IMR-90 (cell line): ENCODE results near the gene MTFR1L. TPM values are rescaled to one million over a fixed set of nuclear protein-coding genes. Genes with fewer than 3 reads are reported as not detected.

Source experiments
- ATAC-seq: fragments of 200-7000 bp; cut with Tn5 transposase; 2 replicates; pipeline ENCODE4 v1.9.1; 2020; ENCODE audit warnings: low read depth, mild to moderate bottlenecking, moderate library complexity
- BruUV-seq: library from RNA; stranded (reverse); fragments of 400-500 nt; replicated peaks from 2 replicates; lab custom pipeline; 2021; lab: Mats Ljungman, UMichigan
- CTCF ChIA-PET: fragments of 300-600 bp; formaldehyde crosslinking; extraction: SDS; loops from one replicate; lab custom pipeline; 2021; ENCODE audit warnings: antibody characterized with exemption; lab: Yijun Ruan, JAX
- POLR2A ChIA-PET: fragments of 300-600 bp; sonication (Branson Sonifier 250); formaldehyde crosslinking; loops from one replicate; lab custom pipeline; 2022; ENCODE audit warnings: antibody characterized with exemption; ENCODE audit not compliant: unreplicated experiment; lab: Charles Lee
- DNase-seq: peaks from one replicate; pipeline ENCODE4 v3.0.0; 2013
- H2AFZ ChIP-seq: replicated peaks from 2 replicates; pipeline ENCODE3; 2013; ENCODE audit warnings: low read length, mild to moderate bottlenecking; ENCODE audit not compliant: poor library complexity
- H2AK5ac ChIP-seq: 2 replicates; pipeline ENCODE4 v1.6.1; 2013; ENCODE audit warnings: low read depth, low read length, inconsistent platforms
- H2AK9ac ChIP-seq: replicated peaks from 2 replicates; pipeline ENCODE3; 2013; ENCODE audit warnings: mild to moderate bottlenecking, low read depth, low read length, moderate library complexity; ENCODE audit not compliant: poor library complexity
- H2BK120ac ChIP-seq: 2 replicates; pipeline ENCODE4 v1.6.1; 2013; ENCODE audit warnings: low read depth, low read length, inconsistent platforms
- H2BK15ac ChIP-seq: 3 replicates; pipeline ENCODE4 v1.6.1; 2013; ENCODE audit warnings: low read depth, low read length, inconsistent platforms
- H2BK20ac ChIP-seq: 2 replicates; pipeline ENCODE4 v1.6.1; 2013; ENCODE audit warnings: low read depth, mild to moderate bottlenecking, inconsistent platforms, low read length, moderate library complexity
- H2BK5ac ChIP-seq: 2 replicates; pipeline ENCODE4 v1.6.1; 2013; ENCODE audit warnings: mild to moderate bottlenecking, low read depth, low read length, inconsistent platforms; ENCODE audit not compliant: poor library complexity, severe bottlenecking
- H3K14ac ChIP-seq: replicated peaks from 2 replicates; pipeline ENCODE4 v1.6.1; 2013; ENCODE audit warnings: low read depth, low read length, inconsistent platforms
- H3K18ac ChIP-seq: 2 replicates; pipeline ENCODE4 v1.6.1; 2013; ENCODE audit warnings: low read depth, low read length, control low read depth
- H3K23ac ChIP-seq: 2 replicates; pipeline ENCODE4 v1.6.1; 2013; ENCODE audit warnings: low read depth, low read length, inconsistent platforms
- H3K27ac ChIP-seq: 2 replicates; pipeline ENCODE4 v1.5.1; 2013; ENCODE audit warnings: mild to moderate bottlenecking, control low read depth, low read length; ENCODE audit not compliant: insufficient read depth
- H3K27me3 ChIP-seq: 2 replicates; pipeline ENCODE4 v1.6.1; 2013; ENCODE audit warnings: low read length; ENCODE audit not compliant: control insufficient read depth, insufficient read depth
- H3K36me3 ChIP-seq: 2 replicates; pipeline ENCODE4 v1.6.1; 2013; ENCODE audit warnings: low read length, mixed read lengths; ENCODE audit not compliant: control insufficient read depth, insufficient read depth
- H3K4ac ChIP-seq: 2 replicates; pipeline ENCODE4 v1.6.1; 2013; ENCODE audit warnings: low read depth, low read length, inconsistent platforms
- H3K4me1 ChIP-seq: 2 replicates; pipeline ENCODE4 v1.6.1; 2013; ENCODE audit warnings: low read length, mixed read lengths; ENCODE audit not compliant: control insufficient read depth, insufficient read depth
- H3K4me2 ChIP-seq: 2 replicates; pipeline ENCODE4 v1.6.1; 2013; ENCODE audit warnings: low read depth, mild to moderate bottlenecking, control low read depth, low read length, moderate library complexity
- H3K4me3 ChIP-seq: 2 replicates; pipeline ENCODE4 v1.5.1; 2013; ENCODE audit warnings: low read depth, mild to moderate bottlenecking, control low read depth, low read length, moderate library complexity; ENCODE audit not compliant: insufficient read depth
- H3K56ac ChIP-seq: 2 replicates; pipeline ENCODE4 v1.6.1; 2013; ENCODE audit warnings: low read length, inconsistent platforms; ENCODE audit not compliant: insufficient read depth; ENCODE audit errors: extremely low read depth
- H3K79me1 ChIP-seq, 2 experiments: 2 replicates each; pipeline ENCODE4 v1.6.1; 2013; ENCODE audit warnings: low read length in 2 of 2, inconsistent platforms in 1 of 2, low read depth in 1 of 2
- H3K9ac ChIP-seq: 2 replicates; pipeline ENCODE4 v1.6.1; 2013; ENCODE audit warnings: low read depth, low read length, control low read depth
- H3K9me1 ChIP-seq: 2 replicates; pipeline ENCODE4 v1.6.1; 2013; ENCODE audit warnings: low read length, inconsistent platforms; ENCODE audit not compliant: insufficient read depth
- H3K9me3 ChIP-seq: 2 replicates; pipeline ENCODE4 v1.6.1; 2013; ENCODE audit warnings: low read length; ENCODE audit not compliant: control insufficient read depth, insufficient read depth
- H4K20me1 ChIP-seq: 2 replicates; pipeline ENCODE4 v1.6.1; 2013; ENCODE audit warnings: low read length, inconsistent platforms; ENCODE audit not compliant: insufficient read depth
- H4K5ac ChIP-seq: 2 replicates; pipeline ENCODE4 v1.6.1; 2013; ENCODE audit warnings: mild to moderate bottlenecking, low read depth, low read length, control low read depth
- H4K8ac ChIP-seq, 2 experiments: 2 replicates each; pipeline ENCODE4 v1.6.1; 2013; ENCODE audit warnings: low read depth in 2 of 2, low read length in 2 of 2, control low read depth in 1 of 2, inconsistent platforms in 1 of 2
- H4K91ac ChIP-seq: 2 replicates; pipeline ENCODE4 v1.6.1; 2013; ENCODE audit warnings: low read depth, low read length, inconsistent platforms; ENCODE audit not compliant: insufficient read depth
- BHLHE40 ChIP-seq: fragments of 150-350 bp; IDR thresholded peaks from 2 replicates; pipeline ENCODE4 v1.6.1; 2016; ENCODE audit warnings: mild to moderate bottlenecking, low read depth, low read length
- CEBPB ChIP-seq: IDR thresholded peaks from 2 replicates; pipeline ENCODE4 v1.6.1; 2012; ENCODE audit warnings: low read depth, low read length, improper control_type of control experiment
- CTCF ChIP-seq: conservative IDR thresholded peaks from 2 replicates; pipeline ENCODE4 v1.5.1; 2012; ENCODE audit warnings: mild to moderate bottlenecking, low read depth, low read length, improper control_type of control experiment
- FOS ChIP-seq: fragments of 150-350 bp; IDR thresholded peaks from 2 replicates; pipeline ENCODE4 v1.6.1; 2016; ENCODE audit warnings: low read depth, low read length
- MAFK ChIP-seq: IDR thresholded peaks from 2 replicates; pipeline ENCODE4 v1.6.1; 2012; ENCODE audit warnings: low read depth, low read length, improper control_type of control experiment
- MAZ ChIP-seq: IDR thresholded peaks from 2 replicates; pipeline ENCODE4 v1.6.1; 2012; ENCODE audit warnings: low read depth, mild to moderate bottlenecking, low read length, improper control_type of control experiment, moderate library complexity, borderline replicate concordance
- MXI1 ChIP-seq: IDR thresholded peaks from 2 replicates; pipeline ENCODE4 v1.6.1; 2012; ENCODE audit warnings: low read depth, mild to moderate bottlenecking, low read length, moderate library complexity, borderline replicate concordance
- NFE2L2 ChIP-seq: fragments of 150-350 bp; IDR thresholded peaks from 2 replicates; pipeline ENCODE4 v1.6.1; 2016; ENCODE audit warnings: low read depth, mild to moderate bottlenecking, low read length
- POLR2A ChIP-seq: IDR thresholded peaks from 2 replicates; pipeline ENCODE4 v1.6.1; 2012; ENCODE audit warnings: mild to moderate bottlenecking, low read depth, low read length
- RAD21 ChIP-seq: IDR thresholded peaks from 2 replicates; pipeline ENCODE4 v1.6.1; 2012; ENCODE audit warnings: low read length, improper control_type of control experiment
- RCOR1 ChIP-seq: IDR thresholded peaks from 2 replicates; pipeline ENCODE4 v1.6.1; 2012; ENCODE audit warnings: mild to moderate bottlenecking, low read length, improper control_type of control experiment; ENCODE audit not compliant: insufficient replicate concordance
- RFX5 ChIP-seq: IDR thresholded peaks from 2 replicates; pipeline ENCODE4 v1.8.0; 2012; ENCODE audit warnings: low read depth, mild to moderate bottlenecking, low read length, moderate library complexity
- SMC3 ChIP-seq: fragments of 150-350 bp; IDR thresholded peaks from 2 replicates; pipeline ENCODE4 v1.6.1; 2016; ENCODE audit warnings: low read depth, mild to moderate bottlenecking, antibody characterized with exemption, low read length, moderate library complexity
- WGBS, 2 experiments: methylation state at CpG; one replicate each; pipeline versions ENCODE4 v1.1.5 to v1.1.7; 2013; ENCODE audit warnings: missing lambda C conversion rate in 2 of 2; ENCODE audit not compliant: insufficient read length in 1 of 2; ENCODE audit errors: extremely low coverage in 2 of 2; 5-methylcytosine and 5-hydroxymethylcytosine counted together
- dilution Hi-C: fragments of 300-500 bp; cut with HindIII; formaldehyde crosslinking; loops from one replicate; pipeline ENCODE4 v1.14.3; 2018; ENCODE audit warnings: low sequenced_read_pairs; ENCODE audit not compliant: unreplicated experiment
- in situ Hi-C: fragments of 300-500 bp; cut with MboI; formaldehyde crosslinking; loops from 3 replicates; pipeline ENCODE4 v1.14.3; 2019; ENCODE audit warnings: low sequenced_read_pairs, inconsistent platforms, mixed read lengths
- intact Hi-C: fragments of 100-400 bp; cut with micrococcal nuclease; formaldehyde crosslinking; loops from 2 replicates; pipeline ENCODE4 v1.10.0; 2022
- polyA plus RNA-seq, 3 experiments: library from polyadenylated mRNA; depleted of rRNA; stranded (reverse); fragments of >200 nt; gene quantifications; 2 replicates each; pipeline ENCODE4 v1.2.3, GENCODE V29; 2012; ENCODE audit warnings: low replicate concordance in 1 of 3
- total RNA-seq: library from RNA; depleted of rRNA; stranded (reverse); fragments of >200 nt; gene quantifications from 2 replicates; pipeline ENCODE4 v1.2.3, GENCODE V29; 2012
- TF ChIP-seq, protein P1 (sequence below): fragments of 150-350 bp; IDR thresholded peaks from 2 replicates; pipeline ENCODE4 v1.6.1; 2017; ENCODE audit warnings: mild to moderate bottlenecking, antibody characterized with exemption, low read length, low read depth
- TF ChIP-seq, protein P2 (sequence below): fragments of 150-350 bp; IDR thresholded peaks from 2 replicates; pipeline ENCODE4 v1.6.1; 2016; ENCODE audit warnings: low read depth, mild to moderate bottlenecking, low read length, moderate library complexity, borderline replicate concordance

Gene MTFR1L
- total and polyA plus RNA-seq, 2 of the 4 experiments (the other 2 are of a cell fraction): 69.1 to 69.7 TPM

DNA sequence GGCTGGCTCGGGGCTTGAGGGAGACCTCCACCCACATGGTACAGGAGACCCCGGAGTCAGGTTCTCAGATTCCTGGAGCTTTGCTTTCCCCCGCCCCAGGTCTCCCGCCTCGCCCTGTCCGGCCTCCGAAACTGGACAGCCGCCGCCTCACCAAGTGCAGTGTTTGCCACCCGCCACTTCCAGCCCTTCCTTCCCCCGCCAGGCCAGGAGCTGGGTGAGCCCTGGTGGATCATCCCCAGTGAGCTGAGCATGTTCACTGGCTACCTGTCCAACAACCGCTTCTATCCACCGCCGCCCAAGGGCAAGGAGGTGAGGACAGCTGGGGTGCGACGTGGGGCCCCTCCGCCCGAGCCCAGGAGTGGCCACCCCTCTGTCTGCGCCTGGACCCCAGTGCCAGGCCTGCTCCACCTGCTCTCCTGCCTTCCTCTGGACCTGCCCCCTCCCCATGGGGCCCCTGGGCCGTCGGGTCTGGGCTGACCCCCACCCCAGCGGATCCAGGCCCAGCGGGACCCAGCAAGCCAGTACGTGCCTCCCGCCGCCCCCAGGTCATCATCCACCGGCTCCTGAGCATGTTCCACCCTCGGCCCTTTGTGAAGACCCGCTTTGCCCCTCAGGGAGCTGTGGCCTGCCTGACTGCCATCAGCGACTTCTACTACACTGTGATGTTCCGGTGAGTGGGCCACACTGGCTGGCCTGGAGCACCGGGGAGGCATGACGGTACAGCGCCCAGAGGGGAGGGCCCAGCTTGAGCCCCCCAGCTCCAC lies 11.1 kb upstream of the MTFR1L start:
- H3K27ac ChIP-seq: no peak overlapping the region
- no peak overlapping the region for H2BK20ac ChIP-seq
- H3K4me2 ChIP-seq: no peak overlapping the region
- no peak overlapping the region for H3K4ac ChIP-seq
- intact Hi-C loops (no loop called here), dilution Hi-C loops (no loop called here), in situ Hi-C loops (loop anchor here (25.0 kb wide), 2 partner anchors 396 to 571 kb away; partner anchors contain the start of genes RHCE, RSRP1 and SYF2)
- no peak overlapping the region for H2AFZ ChIP-seq
- H3K9ac ChIP-seq: no peak overlapping the region
- no peak overlapping the region for H2AK5ac ChIP-seq
- H2BK5ac ChIP-seq: no peak overlapping the region
- H2BK15ac ChIP-seq: no peak overlapping the region
- no peak overlapping the region for H3K23ac ChIP-seq
- H4K5ac ChIP-seq: no peak overlapping the region
- H3K18ac ChIP-seq: no peak overlapping the region
- no peak for DNase-seq
- no peak overlapping the region for H3K56ac ChIP-seq
- H2BK120ac ChIP-seq: no peak overlapping the region
- no peak overlapping the region for H3K14ac ChIP-seq
- H3K36me3 ChIP-seq: peaks cover 48% of the 10 kb centered on the region; the same call in 1 of the 2 replicates
- no peak overlapping the region for H4K8ac ChIP-seq
- H3K4me1 ChIP-seq: peaks cover 6% of the 10 kb centered on the region
- ChIA-PET CTCF (no interaction called here), POLR2A (no interaction called here)
- H4K20me1 ChIP-seq: peaks cover 24% of the 10 kb centered on the region
- no peaks in the 10 kb centered on the region for H3K27me3 ChIP-seq
- no peak overlapping the region for H4K91ac ChIP-seq
- no TSS peak for BruUV-seq
- no peaks in the 10 kb centered on the region for H3K9me1 ChIP-seq
- no peaks in the 10 kb centered on the region for H3K9me3 ChIP-seq
- no peak overlapping the region for H2AK9ac ChIP-seq
- peaks cover 13 to 26% of the 10 kb centered on the region in 2 experiments for H3K79me1 ChIP-seq
- no peak overlapping the region for H3K4me3 ChIP-seq
- ATAC-seq: no peak
- 92% methylated on average over 14 of the region's 34 CpGs; no CpG with 5 or more reads in 1 of the 2 experiments for WGBS, 2 experiments
- TF ChIP-seq MAFK (no peak), RAD21 (no peak), FOS (no peak), BHLHE40 (no peak), RFX5 (no peak), MXI1 (no peak), CEBPB (no peak), SMC3 (no peak), RCOR1 (no peak), NFE2L2 (no peak), MAZ (no peak), POLR2A (no peak), CTCF (no peak)
- TF ChIP-seq, protein P1, sequence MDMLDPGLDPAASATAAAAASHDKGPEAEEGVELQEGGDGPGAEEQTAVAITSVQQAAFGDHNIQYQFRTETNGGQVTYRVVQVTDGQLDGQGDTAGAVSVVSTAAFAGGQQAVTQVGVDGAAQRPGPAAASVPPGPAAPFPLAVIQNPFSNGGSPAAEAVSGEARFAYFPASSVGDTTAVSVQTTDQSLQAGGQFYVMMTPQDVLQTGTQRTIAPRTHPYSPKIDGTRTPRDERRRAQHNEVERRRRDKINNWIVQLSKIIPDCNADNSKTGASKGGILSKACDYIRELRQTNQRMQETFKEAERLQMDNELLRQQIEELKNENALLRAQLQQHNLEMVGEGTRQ: no peak
- TF ChIP-seq, protein P2, sequence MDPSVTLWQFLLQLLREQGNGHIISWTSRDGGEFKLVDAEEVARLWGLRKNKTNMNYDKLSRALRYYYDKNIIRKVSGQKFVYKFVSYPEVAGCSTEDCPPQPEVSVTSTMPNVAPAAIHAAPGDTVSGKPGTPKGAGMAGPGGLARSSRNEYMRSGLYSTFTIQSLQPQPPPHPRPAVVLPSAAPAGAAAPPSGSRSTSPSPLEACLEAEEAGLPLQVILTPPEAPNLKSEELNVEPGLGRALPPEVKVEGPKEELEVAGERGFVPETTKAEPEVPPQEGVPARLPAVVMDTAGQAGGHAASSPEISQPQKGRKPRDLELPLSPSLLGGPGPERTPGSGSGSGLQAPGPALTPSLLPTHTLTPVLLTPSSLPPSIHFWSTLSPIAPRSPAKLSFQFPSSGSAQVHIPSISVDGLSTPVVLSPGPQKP: no peak
